WERI-Rb-1 (cell line): ENCODE data around the gene SLC7A7.

Source experiments
- DNase-seq: peaks from one replicate; pipeline ENCODE4 v3.0.0-alpha.2; 2020
- H3K27ac ChIP-seq: fragments of 250-450 bp; sonication (Bioruptor Pico); 2 replicates; pipeline ENCODE4 v1.5.1; 2020; ENCODE audit warnings: mild to moderate bottlenecking, moderate library complexity
- H3K27me3 ChIP-seq: fragments of 250-450 bp; sonication (Bioruptor Pico); 2 replicates; pipeline ENCODE4 v1.5.1; 2021; ENCODE audit warnings: mild to moderate bottlenecking, low read depth, moderate library complexity; ENCODE audit not compliant: insufficient read depth, severe bottlenecking
- H3K36me3 ChIP-seq: fragments of 250-450 bp; sonication (Bioruptor Pico); 2 replicates; pipeline ENCODE4 v1.5.1; 2020; ENCODE audit warnings: mild to moderate bottlenecking, moderate library complexity
- H3K4me3 ChIP-seq: 2 replicates; pipeline ENCODE4 v1.5.1; 2011; ENCODE audit warnings: low read depth, mild to moderate bottlenecking, control low read depth, low read length
- H3K9me3 ChIP-seq: fragments of 250-450 bp; sonication (Bioruptor Pico); 2 replicates; pipeline ENCODE4 v1.5.1; 2021; ENCODE audit warnings: mild to moderate bottlenecking, moderate library complexity; ENCODE audit not compliant: severe bottlenecking
- TF ChIP-seq, protein P1 (sequence below): IDR thresholded peaks from 2 replicates; pipeline ENCODE4 v1.5.1; 2011; ENCODE audit warnings: low read depth, mild to moderate bottlenecking, control low read depth, inconsistent platforms, low read length

The SLC7A7 gene

GRCh38 chr14:22848351-22849164 is 33.3 kb upstream of the SLC7A7 start:
- H3K4me3 ChIP-seq: no peak overlapping the region
- no peak for DNase-seq
- H3K27ac ChIP-seq: no peak overlapping the region

DNA sequence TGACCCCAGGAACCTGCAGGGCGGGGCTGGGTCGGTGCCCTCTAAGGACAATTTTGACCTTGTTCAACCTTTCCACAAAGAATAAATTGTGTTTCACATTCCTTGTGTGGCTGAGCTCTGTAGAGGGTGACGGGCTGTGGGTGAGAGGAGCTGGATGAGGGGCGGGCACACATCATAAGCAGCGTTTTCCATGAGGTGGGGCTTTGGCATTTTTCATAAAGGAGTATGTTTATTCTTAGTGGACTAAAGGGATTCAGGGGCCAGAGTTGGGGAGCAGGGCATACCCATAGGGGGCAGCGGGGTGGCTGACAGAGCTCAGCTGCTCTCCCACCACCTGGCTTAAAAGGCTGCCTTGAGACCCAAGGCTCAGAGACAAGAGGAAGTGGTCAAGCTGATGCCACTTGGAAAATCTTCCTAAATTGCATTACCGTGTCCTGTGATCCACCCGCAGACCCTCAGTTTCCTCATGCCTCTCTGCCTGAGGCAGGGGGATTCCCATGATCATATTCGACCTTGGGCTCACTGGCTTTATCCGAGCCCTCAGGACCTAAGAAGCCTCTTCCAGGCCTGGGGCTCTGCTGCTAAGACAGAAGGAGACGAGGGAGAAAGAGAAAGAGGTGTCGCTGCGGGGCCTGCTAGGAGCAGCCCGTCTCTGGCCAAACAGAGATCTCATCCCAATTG is 32.6 kb upstream of the SLC7A7 start:
- TF ChIP-seq, protein P1, sequence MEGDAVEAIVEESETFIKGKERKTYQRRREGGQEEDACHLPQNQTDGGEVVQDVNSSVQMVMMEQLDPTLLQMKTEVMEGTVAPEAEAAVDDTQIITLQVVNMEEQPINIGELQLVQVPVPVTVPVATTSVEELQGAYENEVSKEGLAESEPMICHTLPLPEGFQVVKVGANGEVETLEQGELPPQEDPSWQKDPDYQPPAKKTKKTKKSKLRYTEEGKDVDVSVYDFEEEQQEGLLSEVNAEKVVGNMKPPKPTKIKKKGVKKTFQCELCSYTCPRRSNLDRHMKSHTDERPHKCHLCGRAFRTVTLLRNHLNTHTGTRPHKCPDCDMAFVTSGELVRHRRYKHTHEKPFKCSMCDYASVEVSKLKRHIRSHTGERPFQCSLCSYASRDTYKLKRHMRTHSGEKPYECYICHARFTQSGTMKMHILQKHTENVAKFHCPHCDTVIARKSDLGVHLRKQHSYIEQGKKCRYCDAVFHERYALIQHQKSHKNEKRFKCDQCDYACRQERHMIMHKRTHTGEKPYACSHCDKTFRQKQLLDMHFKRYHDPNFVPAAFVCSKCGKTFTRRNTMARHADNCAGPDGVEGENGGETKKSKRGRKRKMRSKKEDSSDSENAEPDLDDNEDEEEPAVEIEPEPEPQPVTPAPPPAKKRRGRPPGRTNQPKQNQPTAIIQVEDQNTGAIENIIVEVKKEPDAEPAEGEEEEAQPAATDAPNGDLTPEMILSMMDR: 0 out of 2 replicates have a peak, but pooled peaks have one; percentile 13
- Histone ChIP-seq H3K27ac (no peak overlapping the region), H3K4me3 (no peak overlapping the region), H3K9me3 (no peaks in the 10 kb centered on the region), H3K27me3 (no peaks in the 10 kb centered on the region), H3K36me3 (no peaks in the 10 kb centered on the region)
- DNase-seq: no peak

More at GRCh38 chr14:22848351-22849164, 33.3 kb upstream of the SLC7A7 start:
- no peaks in the 10 kb centered on the region for H3K9me3 ChIP-seq
- H3K36me3 ChIP-seq: no peaks in the 10 kb centered on the region
- TF ChIP-seq, protein P1: no peak
- no peaks in the 10 kb centered on the region for H3K27me3 ChIP-seq

DNA sequence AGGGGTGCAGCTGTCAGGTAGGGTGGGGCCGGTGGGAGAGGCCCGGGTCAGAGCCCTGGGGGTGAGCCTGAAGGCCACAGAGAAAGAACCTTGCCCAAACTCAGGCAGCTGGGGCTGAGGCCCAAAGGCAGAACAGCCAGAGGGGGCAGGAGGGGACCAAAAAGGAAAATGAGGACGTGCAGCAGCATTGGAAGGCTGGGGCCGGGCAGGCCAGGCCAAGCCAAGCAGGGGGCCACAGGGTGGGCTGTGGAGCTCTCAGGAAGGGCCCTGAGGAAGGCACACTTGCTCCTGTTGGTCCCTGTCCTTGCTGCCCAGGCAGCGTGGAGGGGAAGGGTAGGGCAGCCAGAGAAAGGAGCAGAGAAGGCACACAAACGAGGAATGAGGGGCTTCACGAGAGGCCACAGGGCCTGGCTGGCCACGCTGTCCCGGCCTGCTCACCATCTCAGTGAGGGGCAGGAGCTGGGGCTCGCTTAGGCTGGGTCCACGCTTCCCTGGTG is 31.6 kb upstream of the SLC7A7 start:
- no peaks in the 10 kb centered on the region for H3K9me3 ChIP-seq
- no peak overlapping the region for H3K27ac ChIP-seq
- no peaks in the 10 kb centered on the region for H3K36me3 ChIP-seq
- H3K4me3 ChIP-seq: no peak overlapping the region
- TF ChIP-seq, protein P1: no peak
- no peaks in the 10 kb centered on the region for H3K27me3 ChIP-seq
- DNase-seq: no peak

GRCh38 chr14:22845821-22846625 is 30.8 kb upstream of the SLC7A7 start:
- Histone ChIP-seq H3K9me3 (no peaks in the 10 kb centered on the region), H3K4me3 (no peak overlapping the region), H3K36me3 (no peaks in the 10 kb centered on the region), H3K27me3 (no peaks in the 10 kb centered on the region), H3K27ac (no peak overlapping the region)
- TF ChIP-seq, protein P1: no peak
- DNase-seq: no peak

DNA sequence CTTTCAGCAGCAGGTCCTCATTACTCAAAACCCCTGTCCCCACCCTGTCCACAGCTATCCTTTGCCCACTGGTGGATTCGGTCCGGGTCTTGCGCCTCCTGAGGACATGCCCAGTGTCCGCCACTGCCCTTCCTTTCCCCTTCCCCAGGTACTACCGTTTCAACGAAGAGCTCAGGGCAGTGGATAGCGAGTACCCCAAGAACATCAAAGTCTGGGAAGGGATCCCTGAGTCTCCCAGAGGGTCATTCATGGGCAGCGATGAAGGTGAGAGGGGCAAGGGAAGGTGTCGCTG is 29.8 kb upstream of the SLC7A7 start:
- H3K9me3 ChIP-seq: no peaks in the 10 kb centered on the region
- H3K4me3 ChIP-seq: no peak overlapping the region
- DNase-seq: no peak
- H3K36me3 ChIP-seq: no peaks in the 10 kb centered on the region
- TF ChIP-seq, protein P1: no peak
- no peak overlapping the region for H3K27ac ChIP-seq
- H3K27me3 ChIP-seq: no peaks in the 10 kb centered on the region
